SK-N-MC (cell line): ENCODE data around the gene CEP131.

Experiments
- EZH2 ChIP-seq: fragments of 200-600 bp; sonication (generic); IDR thresholded peaks from one replicate; pipeline ENCODE4 v1.6.1; 2017; ENCODE audit warnings: antibody characterized with exemption
- POLR2AphosphoS5 ChIP-seq: IDR thresholded peaks from 2 replicates; pipeline ENCODE4 v1.6.1; 2012; ENCODE audit warnings: mild to moderate bottlenecking, low read depth, low read length, borderline replicate concordance

GRCh38 chr17:81193051-81193410, 29.7 kb downstream of the CEP131 start:
- TF ChIP-seq EZH2 (no peak), POLR2AphosphoS5 (no peak)
